Gastrocnemius medialis (tissue), 4 donors: Measurements from ENCODE around the gene SNX10.

Experiments
- POLR2A ChIP-seq, 2 donors: fragments of 450-650 bp; IDR thresholded peaks; one replicate each; pipeline ENCODE4 v1.6.1; 2017; ENCODE audit warnings: antibody characterized with exemption in 2 of 2, mild to moderate bottlenecking in 2 of 2, moderate library complexity in 2 of 2
- TF ChIP-seq, protein P1 (sequence below), 5 experiments: fragments of 450-650 bp in 3 of 5; fragments of 200-600 bp in 2 of 5; sonication (generic) in 2 of 5; IDR thresholded peaks in 4 of 5; conservative IDR thresholded peaks in 1 of 5; 1 replicate in 4 of 5; 2 replicates in 1 of 5; pipeline ENCODE4 v1.5.1; 2016 to 2019; ENCODE audit warnings: antibody characterized with exemption in 5 of 5, mild to moderate bottlenecking in 3 of 5, moderate library complexity in 3 of 5

- TF ChIP-seq, protein P1, sequence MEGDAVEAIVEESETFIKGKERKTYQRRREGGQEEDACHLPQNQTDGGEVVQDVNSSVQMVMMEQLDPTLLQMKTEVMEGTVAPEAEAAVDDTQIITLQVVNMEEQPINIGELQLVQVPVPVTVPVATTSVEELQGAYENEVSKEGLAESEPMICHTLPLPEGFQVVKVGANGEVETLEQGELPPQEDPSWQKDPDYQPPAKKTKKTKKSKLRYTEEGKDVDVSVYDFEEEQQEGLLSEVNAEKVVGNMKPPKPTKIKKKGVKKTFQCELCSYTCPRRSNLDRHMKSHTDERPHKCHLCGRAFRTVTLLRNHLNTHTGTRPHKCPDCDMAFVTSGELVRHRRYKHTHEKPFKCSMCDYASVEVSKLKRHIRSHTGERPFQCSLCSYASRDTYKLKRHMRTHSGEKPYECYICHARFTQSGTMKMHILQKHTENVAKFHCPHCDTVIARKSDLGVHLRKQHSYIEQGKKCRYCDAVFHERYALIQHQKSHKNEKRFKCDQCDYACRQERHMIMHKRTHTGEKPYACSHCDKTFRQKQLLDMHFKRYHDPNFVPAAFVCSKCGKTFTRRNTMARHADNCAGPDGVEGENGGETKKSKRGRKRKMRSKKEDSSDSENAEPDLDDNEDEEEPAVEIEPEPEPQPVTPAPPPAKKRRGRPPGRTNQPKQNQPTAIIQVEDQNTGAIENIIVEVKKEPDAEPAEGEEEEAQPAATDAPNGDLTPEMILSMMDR (IDR thresholded peaks at IDR 0.05 in 4 of 5, conservative IDR thresholded peaks at IDR 0.05 in 1 of 5), result no peak
- no peak for TF ChIP-seq POLR2A (IDR thresholded peaks at IDR 0.05)
These were observed 128.9 kb downstream of the SNX10 start for GRCh38 chr7:26420422-26421019.
